HuH-7.5 (cell line): Measurements from ENCODE around the gene FOXQ1.
"Not testable (repeated sequence)": the region's sequence is repeated elsewhere in the genome, so short reads cannot be mapped to it uniquely, and the experiment has no call there.

Experiments
- DNase-seq: peaks from one replicate; pipeline ENCODE4 v3.0.0; 2011; ENCODE audit warnings: low spot score

FOXQ1 gene

DNA sequence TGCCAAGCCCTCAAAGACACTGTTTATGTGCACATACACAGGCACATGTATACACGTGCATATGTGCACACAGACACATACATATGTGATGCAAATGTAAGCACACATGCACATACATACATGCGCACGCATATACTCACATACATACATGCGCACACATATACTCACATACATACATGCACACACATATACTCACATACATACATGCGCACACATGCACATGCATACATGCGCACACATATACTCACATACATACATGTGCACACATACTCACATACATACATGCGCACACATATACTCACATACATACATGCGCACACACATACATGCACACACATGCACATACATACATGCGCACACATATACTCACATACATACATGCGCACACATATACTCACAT lies 20.5 kb upstream of the FOXQ1 start:
- DNase-seq: no peak

DNA sequence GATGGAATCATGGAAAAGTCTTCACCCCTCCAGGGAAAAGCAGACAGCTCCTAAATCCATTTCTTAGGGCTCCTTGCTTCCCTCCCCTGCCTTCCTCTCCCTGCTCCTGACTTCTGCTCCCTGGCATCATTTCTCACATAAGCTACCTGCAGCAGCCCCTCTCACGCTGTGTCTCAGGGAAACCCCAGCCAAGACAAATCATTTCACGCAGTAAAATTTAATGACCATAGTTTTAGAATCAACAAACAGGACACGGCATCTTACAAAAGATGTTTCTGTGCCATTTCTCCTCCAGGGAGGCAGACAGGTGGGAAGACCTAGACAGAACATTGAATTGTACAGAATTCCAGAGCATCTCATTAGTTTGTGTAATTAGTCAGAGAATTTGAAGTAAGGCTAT lies 16.5 kb upstream of the FOXQ1 start:
- DNase-seq: no peak

DNA sequence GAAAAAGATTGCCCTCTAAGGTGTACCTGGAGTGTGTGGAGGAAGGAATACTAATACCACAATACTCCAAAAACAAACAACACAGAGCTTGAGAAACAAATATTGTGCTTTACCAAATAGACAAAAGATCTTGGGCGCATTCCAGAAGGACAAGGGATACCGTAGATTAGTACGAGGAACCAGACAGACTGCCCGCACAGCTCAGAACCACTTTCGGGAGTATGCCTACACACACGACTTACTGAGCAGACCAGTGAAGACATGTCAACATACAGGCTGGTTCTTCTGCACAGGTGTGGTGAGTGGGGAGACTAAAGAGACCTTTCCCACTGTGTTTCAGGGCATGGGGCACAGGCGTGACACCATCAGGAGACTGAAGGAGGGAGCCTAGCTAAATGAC lies 15.8 kb upstream of the FOXQ1 start:
- no peak for DNase-seq

DNA sequence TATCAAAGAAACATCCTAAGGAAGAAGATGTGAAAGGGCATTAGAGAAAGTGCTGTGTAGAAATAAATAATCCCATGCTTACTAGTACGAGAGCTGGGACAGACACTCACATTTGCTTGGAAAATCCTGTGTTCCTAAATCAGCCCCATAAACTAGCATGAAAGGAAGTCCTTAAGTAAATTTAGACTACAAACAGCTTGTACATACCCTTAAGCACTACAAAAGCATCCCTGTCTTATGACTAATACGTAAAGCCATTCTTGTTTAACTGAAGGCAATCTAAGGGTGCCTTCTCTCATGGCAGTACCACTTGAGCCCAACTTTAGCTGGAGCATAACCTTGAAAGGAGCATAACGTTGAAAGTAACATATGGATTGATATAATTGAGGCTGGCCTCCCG lies 15.4 kb upstream of the FOXQ1 start:
- DNase-seq: no peak

DNA sequence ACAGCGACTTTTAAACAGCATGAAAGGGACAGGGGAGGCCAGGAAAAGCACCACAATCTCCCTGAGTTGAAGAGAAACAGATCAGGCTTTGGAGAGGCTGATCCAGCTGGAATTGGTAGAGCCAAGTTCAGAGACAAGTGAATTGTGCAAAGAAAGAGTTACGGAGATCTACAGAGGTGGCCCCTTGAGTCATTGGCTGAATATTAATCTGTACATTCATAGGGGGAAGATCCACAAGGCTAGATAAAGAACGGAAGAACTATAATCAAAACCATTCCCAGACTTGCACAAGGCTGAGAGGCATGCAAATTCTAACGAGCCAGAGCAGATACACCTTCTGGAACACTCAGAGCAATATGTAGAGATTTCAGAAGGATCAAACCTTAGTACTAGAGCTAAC lies 14.2 kb upstream of the FOXQ1 start:
- no peak for DNase-seq

DNA sequence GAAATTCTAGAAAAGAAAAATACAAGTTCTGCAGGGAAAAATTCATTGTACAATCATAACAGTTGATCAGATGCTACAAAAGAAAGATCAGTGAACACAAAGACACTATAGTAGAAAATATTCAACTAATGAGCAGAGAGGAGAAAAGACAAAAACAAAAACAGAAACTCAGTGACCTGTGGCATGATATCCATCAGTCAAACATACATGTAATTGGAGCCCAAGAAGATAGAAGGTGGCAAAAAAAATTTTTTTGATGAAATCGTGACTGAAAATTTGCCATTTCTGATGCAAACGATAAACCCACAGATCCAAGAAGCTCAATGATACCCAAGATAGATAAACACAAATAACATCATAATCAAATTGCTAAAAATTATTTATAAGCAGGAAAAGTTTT lies 13.1 kb upstream of the FOXQ1 start:
- DNase-seq: no peak

DNA sequence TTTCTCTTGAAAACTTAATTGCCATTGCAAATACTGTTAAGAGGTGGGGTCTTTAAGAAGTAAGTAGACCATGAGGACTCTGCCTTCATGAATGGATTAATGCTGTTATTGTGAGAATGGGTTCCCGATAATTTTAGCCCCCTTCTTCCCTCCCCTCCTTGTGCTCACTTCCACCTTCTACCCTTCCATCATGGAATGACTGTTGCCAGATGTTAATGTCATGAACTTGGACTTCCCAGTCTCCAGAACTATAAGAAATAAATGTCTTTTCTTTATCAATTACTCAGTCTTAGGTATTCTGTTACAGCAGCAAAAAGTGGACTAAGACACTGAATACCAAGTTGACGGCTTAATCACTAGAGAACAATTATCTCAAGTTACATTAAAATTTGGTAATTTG lies 5.8 kb upstream of the FOXQ1 start:
- DNase-seq: no peak

DNA sequence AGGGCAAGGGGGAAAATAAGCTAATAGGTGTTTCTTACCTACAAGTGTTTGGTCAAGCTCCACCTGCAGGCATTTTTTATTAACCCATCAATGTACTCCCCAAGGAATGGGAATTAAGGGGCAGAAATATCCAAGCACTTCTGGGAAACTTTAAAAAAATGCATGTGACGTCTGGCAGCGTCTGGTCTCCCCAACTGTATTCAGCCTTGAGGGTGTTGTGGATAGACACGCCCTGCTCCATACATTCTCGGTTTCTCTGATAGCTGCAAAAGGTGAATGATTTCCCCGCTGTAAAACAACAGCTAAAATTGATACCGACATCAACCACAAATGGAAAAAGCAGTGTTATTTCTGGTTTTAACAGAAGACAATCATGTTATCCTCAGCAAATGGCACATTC lies 2.5 kb upstream of the FOXQ1 start:
- DNase-seq: no peak

DNA sequence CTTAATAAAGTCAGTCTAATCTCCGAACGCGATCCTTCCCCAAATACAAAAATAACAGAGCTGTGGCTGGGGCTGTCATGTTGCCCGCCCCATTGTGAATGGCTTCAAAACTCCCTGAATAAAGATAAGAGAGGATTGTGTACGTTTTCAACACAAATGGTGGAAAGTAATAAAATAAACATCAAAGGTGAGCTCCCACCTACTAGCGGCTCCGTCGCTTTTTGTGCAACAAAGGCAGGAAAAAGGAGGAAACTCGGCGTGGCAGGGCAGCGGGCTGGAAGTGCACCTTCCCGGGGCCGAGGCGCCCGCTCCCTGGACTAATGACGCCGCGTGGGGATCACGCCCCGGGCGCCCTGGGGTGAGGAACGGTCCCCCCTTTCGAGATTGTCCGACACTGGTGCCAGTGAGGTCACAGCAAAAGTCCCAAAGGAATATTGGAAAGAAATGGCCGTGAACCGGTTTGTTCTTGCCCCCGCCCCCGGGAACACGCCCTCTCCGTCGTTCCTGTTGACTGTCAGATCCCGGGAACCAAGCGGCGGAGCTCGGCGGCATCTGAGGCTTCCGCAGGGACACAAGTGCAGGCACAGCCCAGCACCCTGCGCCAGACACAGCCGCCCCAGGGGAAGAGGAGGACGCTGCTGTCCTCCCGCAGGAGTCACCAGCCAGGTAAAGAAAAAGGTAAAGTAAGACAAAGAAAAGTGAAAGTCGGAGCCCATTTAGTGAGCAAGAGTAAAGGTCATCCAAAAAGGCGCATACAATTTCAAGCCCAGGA lies 1.1 kb upstream of the FOXQ1 start:
- DNase-seq: peak; percentile 49

DNA sequence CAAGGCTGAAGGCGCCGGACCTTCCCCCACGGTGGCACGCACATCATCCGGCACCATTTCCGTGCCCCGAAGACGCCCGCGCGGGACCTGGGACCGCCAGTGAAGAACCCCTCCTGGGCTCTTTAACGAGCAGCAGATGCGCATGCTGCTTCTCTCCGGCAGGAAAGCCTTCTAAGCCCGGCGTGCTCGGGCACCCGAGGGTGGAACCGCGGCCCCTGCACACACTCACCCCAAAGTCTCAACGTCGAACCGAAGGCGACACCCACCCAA lies 240 bp downstream of the FOXQ1 start:
- DNase-seq: no peak

DNA sequence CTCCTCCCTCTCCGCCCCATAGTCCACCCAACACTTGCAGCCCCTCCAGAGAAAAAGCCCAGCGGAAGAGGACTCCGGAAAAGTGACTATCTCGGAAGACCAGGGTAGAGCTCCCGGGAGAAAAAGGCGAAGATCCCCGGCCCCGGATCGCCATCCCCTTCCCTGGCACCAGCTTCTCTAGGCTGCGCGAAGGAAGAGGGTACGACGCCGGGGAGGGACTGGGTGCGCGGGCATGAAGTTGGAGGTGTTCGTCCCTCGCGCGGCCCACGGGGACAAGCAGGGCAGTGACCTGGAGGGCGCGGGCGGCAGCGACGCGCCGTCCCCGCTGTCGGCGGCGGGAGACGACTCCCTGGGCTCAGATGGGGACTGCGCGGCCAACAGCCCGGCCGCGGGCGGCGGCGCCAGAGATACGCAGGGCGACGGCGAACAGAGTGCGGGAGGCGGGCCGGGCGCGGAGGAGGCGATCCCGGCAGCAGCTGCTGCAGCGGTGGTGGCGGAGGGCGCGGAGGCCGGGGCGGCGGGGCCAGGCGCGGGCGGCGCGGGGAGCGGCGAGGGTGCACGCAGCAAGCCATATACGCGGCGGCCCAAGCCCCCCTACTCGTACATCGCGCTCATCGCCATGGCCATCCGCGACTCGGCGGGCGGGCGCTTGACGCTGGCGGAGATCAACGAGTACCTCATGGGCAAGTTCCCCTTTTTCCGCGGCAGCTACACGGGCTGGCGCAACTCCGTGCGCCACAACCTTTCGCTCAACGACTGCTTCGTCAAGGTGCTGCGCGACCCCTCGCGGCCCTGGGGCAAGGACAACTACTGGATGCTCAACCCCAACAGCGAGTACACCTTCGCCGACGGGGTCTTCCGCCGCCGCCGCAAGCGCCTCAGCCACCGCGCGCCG lies 822 bp downstream of the FOXQ1 start:
- DNase-seq: peak; percentile 55

DNA sequence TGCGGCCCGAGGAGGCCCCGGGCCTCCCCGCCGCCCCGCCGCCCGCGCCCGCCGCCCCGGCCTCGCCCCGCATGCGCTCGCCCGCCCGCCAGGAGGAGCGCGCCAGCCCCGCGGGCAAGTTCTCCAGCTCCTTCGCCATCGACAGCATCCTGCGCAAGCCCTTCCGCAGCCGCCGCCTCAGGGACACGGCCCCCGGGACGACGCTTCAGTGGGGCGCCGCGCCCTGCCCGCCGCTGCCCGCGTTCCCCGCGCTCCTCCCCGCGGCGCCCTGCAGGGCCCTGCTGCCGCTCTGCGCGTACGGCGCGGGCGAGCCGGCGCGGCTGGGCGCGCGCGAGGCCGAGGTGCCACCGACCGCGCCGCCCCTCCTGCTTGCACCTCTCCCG lies 1.5 kb downstream of the FOXQ1 start:
- DNase-seq: no peak

DNA sequence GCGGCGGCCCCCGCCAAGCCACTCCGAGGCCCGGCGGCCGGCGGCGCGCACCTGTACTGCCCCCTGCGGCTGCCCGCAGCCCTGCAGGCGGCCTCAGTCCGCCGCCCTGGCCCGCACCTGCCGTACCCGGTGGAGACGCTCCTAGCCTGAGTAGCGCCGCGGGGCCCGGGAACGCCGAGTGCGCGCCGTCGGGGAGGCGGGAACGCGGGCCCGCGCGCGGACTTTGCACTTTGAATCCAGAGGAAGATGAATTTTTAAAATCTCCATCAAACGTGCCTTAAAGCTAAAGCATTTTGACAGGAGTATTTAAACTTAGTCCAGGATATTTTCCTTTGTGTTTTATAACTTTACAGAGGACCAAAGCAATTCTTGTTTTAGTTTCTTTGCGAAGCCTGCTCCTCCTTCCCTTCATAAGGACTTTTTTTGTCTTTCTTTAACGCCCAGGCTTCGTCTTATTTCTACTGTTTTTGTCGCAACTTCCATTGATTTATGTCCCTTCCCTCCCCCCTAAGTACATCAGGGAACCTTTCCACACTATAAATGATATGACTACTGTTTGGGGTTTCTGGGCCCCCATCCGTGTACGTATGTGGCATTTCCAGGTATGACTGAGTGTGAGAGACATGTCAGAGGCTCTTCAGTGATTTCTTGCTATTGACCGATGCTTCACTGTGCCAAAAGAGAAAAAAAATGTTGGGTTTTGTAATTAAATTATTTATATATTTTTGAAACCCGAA lies 2.0 kb downstream of the FOXQ1 start:
- DNase-seq: peak; percentile 73

DNA sequence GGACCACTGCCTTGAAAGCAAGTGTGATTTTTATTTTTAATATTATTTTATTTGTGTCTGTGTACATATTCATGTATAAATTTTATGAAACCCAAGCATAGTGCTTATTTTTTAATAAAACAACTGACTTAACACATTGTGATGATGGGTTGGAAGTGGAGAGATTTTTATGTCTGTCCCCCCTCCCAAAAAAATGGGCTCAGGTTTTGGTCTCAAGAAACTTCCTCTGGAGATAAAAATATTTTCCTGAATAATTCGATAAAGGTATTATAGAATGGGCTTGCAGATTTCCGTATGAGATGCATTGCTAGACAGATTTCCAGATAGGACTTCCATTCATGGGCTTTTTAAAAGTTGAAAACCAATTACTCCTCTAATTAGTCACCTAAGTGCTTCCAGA lies 2.7 kb downstream of the FOXQ1 start:
- no peak for DNase-seq

DNA sequence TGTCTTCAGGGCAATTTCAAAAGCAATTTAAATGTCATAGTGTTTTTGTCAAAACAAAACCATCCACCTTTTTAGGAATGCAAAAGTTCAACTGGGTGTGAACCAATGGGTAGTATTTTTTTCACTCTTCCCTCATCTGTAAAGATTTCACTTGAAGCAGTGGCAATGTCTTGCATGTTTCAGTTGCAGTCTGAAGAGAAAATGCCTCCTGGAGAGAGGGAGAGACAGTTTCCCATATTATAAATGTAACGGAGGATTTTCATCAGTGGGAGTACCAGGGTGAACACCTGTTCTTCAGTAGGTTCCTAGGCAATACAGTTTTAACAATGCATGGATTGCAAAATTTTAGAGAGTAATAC lies 3.3 kb downstream of the FOXQ1 start:
- no peak for DNase-seq

DNA sequence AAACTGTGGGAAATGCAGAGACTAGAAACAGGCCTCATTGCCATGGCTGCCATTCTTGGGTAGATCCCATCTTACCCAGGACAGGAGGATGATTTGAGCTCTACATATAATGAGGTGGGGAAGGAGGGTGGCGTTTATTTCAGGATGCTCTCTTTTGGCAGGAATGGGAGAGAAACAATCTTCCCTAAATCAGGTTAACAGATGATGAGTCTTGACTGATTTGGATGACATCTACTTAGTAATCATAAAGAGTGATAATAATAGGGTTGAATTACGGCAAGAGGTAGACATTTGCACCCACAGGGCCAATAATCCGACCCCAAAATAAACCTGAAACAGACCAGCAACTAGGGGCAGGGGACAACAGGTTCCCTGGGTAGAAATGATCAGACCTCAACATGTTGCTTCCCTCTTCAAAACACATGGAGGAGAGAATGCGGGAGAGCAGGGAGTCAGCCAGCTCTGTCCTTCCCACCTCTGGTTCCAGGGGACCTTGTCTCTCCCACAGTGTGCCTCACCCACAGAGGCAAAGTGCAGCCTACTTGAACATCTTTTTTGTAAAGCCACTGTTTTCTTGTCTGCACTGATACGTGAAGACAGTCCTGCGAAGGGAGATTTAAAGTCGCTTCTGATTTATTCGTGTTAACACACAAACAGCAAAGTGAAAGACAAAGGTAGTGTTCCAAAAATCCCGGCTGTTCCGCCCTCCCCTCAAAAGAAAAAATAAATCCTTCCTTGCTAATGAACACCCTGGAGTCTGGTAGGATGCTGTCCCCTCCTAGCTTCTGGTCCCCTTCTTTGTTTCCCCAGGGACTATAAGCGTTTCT lies 3.9 kb downstream of the FOXQ1 start:
- no peak for DNase-seq

DNA sequence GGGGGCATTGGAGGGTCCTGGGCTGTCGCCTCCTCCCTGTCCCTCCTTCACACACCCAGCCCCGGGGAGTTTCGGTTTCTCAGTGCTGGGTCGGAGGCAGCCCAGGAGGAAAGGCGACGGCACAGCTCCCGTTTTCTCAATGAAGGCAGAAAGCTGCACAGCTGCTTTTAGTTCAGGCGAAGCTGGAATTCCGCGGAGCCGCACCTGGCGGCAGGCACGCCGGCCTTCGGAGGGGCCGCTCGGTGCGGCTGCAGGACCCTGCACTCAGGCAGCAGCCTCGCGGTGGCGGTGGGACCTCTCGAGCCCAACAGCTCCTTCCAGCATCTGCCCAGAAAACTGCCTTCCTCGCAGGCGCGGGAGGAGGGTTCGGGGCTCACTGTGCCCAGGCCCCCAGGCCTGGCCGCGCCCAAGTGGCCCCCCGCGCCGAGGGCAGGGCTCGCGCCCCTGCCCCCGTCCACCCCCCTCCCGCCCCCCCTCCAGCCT lies 4.6 kb downstream of the FOXQ1 start:
- peak; percentile 43 for DNase-seq

DNA sequence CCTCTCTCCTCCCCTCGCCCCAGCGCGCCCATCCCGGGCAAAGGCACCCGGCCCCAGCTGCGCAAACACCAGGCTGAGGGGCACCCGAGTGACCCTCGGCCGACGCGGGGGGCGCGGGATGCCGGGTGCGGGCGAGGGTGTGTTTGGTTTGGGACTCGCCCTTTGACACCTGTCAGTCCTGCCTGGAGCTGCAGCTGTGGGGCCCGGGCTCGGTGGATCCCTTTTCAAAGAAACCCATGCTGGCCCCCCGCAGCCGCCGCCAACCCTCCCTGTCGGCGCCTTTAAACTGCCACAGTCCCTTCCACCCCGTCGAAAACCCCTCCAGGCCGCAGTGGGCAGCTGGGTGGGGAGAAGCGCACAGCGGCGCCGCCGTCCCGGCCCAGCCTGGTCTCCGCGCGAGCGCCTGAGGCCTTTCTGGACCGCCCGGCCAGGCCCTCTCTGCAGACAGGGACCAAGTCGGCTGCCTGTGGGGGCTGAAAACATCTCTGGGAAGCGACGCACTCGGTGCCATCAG lies 5.5 kb downstream of the FOXQ1 start:
- DNase-seq: no peak

DNA sequence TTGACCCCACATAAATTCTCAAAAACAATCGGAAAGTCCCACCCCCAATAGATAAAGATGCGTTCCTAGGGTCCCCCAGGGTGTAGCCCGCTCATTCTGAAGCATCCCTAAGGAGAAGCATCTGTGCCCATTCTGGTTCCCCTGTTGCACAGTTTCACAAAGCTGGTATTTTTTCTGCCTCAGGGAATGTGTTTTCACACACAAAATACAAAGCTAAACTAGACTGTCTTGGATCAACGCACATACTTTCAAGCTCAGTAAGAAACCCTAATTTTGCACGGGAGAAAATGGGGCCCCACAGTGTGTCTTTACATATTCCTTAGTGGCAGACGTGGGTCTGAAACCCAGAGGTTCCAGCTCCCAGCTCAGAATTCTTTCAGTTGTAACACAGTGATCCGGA lies 6.1 kb downstream of the FOXQ1 start:
- DNase-seq: no peak

DNA sequence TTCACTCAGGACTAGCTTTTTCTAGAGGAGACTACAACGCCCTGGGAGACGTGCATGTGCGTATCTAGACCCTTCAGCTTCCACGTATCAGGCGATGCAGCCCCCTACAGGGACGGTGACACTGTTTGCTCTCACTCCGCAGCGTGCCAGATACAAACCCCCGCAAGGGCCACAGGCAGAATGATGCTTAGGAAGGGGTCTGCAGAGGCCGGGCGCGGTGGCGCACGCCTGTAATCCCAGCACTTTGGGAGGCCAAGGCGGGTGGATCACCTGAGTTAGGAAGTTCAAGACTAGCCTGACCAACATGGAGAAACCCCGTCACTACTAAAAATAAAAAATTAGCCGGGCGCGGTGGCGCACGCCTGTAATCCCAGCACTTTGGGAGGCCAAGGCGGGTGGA lies 6.7 kb downstream of the FOXQ1 start:
- not testable (repeated sequence) for DNase-seq

DNA sequence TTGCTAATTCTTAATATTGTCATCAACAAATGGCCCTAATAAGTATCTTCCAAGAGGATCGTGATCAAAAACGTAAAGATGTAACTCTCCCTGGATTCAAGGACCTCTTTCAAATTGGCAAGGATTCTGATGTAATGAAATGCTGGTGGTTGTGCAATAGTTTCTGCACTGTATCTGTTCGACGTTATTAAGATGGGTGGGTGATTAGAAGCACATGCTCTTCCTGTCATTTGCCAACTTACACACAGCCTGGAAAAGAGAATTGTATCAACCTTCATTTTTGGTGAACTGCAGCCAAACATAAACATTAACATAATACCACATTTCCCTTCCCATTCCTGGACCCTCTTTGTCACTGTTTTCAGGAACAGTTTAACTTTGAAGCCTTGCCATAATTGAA lies 9.8 kb downstream of the FOXQ1 start:
- DNase-seq: no peak

DNA sequence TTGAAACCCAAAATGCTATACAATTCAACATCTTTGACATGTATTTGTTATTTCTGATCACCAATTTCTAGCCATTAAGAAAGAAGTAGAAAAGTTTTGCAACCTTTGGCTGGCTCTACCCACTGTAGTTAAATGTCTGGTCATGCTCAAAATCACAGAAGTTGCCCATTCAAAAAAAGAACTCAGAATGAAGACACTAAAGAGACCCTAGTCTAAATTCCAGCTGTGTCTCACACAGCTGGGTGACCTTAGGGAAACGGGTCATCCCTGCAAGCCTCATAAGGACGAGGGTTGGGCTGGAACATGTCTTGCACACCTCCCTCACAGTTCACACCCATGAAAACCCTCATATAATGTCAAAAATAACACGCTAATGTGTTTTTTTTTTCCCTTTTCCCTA lies 10.3 kb downstream of the FOXQ1 start:
- no peak for DNase-seq
